HEK293 (cell line): ENCODE measurements around the gene SMC5.

Experiments used
- KLF9 ChIP-seq: fragments of 450-650 bp; formaldehyde crosslinking; IDR thresholded peaks from 2 replicates; pipeline ENCODE4 v1.5.1; 2016; ENCODE audit warnings: missing biosample characterization, missing genetic modification characterization, low read depth
- MYNN ChIP-seq: fragments of 450-650 bp; formaldehyde crosslinking; IDR thresholded peaks from 2 replicates; pipeline ENCODE4 v1.5.1; 2016; ENCODE audit warnings: missing biosample characterization, missing genetic modification characterization, borderline replicate concordance
- ZSCAN5A ChIP-seq: fragments of 450-650 bp; formaldehyde crosslinking; IDR thresholded peaks from 2 replicates; pipeline ENCODE4 v1.5.1; 2016; ENCODE audit warnings: missing biosample characterization, missing genetic modification characterization
- TF ChIP-seq, protein P1 (sequence below): fragments of 450-650 bp; formaldehyde crosslinking; IDR thresholded peaks from 2 replicates; pipeline ENCODE4 v1.5.1; 2016; ENCODE audit warnings: missing biosample characterization, missing genetic modification characterization

DNA sequence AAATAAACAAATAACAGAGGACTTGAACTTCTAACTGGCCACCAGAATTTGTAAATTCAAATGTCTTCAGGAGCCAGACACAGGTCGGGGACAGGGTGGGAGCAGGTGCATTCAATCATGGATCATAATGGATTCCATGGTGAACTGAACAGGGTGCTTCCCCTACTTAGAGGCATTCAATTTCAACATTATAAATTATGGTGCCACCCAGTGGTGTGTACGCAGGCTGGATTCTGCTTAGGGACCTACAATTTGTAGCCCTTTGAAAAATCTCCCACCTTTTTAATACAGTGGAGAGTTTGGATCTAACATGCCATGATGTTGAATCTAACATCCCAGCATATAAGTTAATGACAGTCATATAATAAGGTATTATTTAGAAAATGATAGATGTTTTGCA is 133.4 kb downstream of the SMC5 start:
- TF ChIP-seq ZSCAN5A (tag by site-specific recombination) (no peak), MYNN (tag by site-specific recombination) (no peak), KLF9 (tag by site-specific recombination) (no peak)
- TF ChIP-seq, protein P1, sequence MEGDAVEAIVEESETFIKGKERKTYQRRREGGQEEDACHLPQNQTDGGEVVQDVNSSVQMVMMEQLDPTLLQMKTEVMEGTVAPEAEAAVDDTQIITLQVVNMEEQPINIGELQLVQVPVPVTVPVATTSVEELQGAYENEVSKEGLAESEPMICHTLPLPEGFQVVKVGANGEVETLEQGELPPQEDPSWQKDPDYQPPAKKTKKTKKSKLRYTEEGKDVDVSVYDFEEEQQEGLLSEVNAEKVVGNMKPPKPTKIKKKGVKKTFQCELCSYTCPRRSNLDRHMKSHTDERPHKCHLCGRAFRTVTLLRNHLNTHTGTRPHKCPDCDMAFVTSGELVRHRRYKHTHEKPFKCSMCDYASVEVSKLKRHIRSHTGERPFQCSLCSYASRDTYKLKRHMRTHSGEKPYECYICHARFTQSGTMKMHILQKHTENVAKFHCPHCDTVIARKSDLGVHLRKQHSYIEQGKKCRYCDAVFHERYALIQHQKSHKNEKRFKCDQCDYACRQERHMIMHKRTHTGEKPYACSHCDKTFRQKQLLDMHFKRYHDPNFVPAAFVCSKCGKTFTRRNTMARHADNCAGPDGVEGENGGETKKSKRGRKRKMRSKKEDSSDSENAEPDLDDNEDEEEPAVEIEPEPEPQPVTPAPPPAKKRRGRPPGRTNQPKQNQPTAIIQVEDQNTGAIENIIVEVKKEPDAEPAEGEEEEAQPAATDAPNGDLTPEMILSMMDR (tag by site-specific recombination) = no peak
